Activated CD4-positive, alpha-beta T cell treated with anti-CD3 and anti-CD28 coated beads, Interleukin-2, Interleukin-6, amounts not matched to agents 100 ng/mL and 50 ng/mL, durations not matched to agents 16 hours and 8 hours (primary cell): ENCODE results near the gene LRP1-AS.

Experiments
- DNase-seq: peaks from one replicate; pipeline ENCODE4 v3.0.0-alpha.2; 2020

The LRP1-AS gene

GRCh38 chr12:57095440-57095839 lies 52.0 kb downstream of the LRP1-AS start:
- no peak for DNase-seq
